MM.1S (cell line): ENCODE measurements around the gene MEGF9.
A peak's percentile ranks its signal among the peaks of the same experiment; 100 is the strongest.

ENCODE experiments used
- DNase-seq: peaks from one replicate; pipeline ENCODE4 v3.0.0-alpha.2; 2015
- H2AFZ ChIP-seq: fragments of 300-600 bp; sonication (generic); 2 replicates; pipeline ENCODE4 v1.6.0; 2016; ENCODE audit warnings: antibody characterized with exemption, low read length
- H3F3A ChIP-seq: fragments of 300-600 bp; sonication (generic); 2 replicates; pipeline ENCODE4 v1.6.1; 2016; ENCODE audit warnings: mild to moderate bottlenecking, antibody characterized with exemption, low read length, moderate library complexity, mixed read lengths; ENCODE audit not compliant: insufficient read depth
- H3K27ac ChIP-seq: fragments of 300-600 bp; sonication (generic); 2 replicates; pipeline ENCODE4 v1.5.1; 2016; ENCODE audit warnings: mild to moderate bottlenecking, low read length
- H3K27me3 ChIP-seq: fragments of 300-600 bp; sonication (generic); replicated peaks from 2 replicates; pipeline ENCODE4 v1.6.0; 2016; ENCODE audit warnings: low read length; ENCODE audit not compliant: insufficient read depth
- H3K36me3 ChIP-seq: fragments of 300-600 bp; sonication (generic); replicated peaks from 2 replicates; pipeline ENCODE4 v1.6.1; 2016; ENCODE audit warnings: mild to moderate bottlenecking, low read length, mixed read lengths; ENCODE audit not compliant: insufficient read depth
- H3K4me1 ChIP-seq: fragments of 300-600 bp; sonication (generic); 2 replicates; pipeline ENCODE4 v1.6.1; 2016; ENCODE audit warnings: low read length, mixed read lengths
- H3K4me2 ChIP-seq: fragments of 300-600 bp; sonication (generic); 2 replicates; pipeline ENCODE4 v1.6.0; 2016; ENCODE audit warnings: low read depth, low read length
- H3K4me3 ChIP-seq: fragments of 300-600 bp; sonication (generic); 2 replicates; pipeline ENCODE4 v1.5.1; 2016; ENCODE audit warnings: low read length, mixed read lengths
- H3K79me2 ChIP-seq: fragments of 300-600 bp; sonication (generic); 2 replicates; pipeline ENCODE4 v1.6.1; 2016; ENCODE audit warnings: mixed run types, low read length, mixed read lengths
- H3K9ac ChIP-seq: fragments of 300-600 bp; sonication (generic); 2 replicates; pipeline ENCODE4 v1.6.1; 2016; ENCODE audit warnings: low read length, mixed read lengths
- H3K9me2 ChIP-seq: fragments of 300-600 bp; sonication (generic); replicated peaks from 2 replicates; pipeline ENCODE4 v1.6.1; 2016; ENCODE audit warnings: mild to moderate bottlenecking, low read length, mixed read lengths; ENCODE audit not compliant: insufficient read depth
- H3K9me3 ChIP-seq: fragments of 300-600 bp; sonication (generic); replicated peaks from 2 replicates; pipeline ENCODE4 v1.6.1; 2016; ENCODE audit warnings: mild to moderate bottlenecking, low read length, mixed read lengths; ENCODE audit not compliant: insufficient read depth
- H4K20me1 ChIP-seq: fragments of 300-600 bp; sonication (generic); 2 replicates; pipeline ENCODE4 v1.6.1; 2016; ENCODE audit warnings: mild to moderate bottlenecking, low read length, moderate library complexity, mixed read lengths; ENCODE audit not compliant: insufficient read depth
- CTCF ChIP-seq: fragments of 300-600 bp; sonication (generic); IDR thresholded peaks from 2 replicates; pipeline ENCODE4 v1.5.1; 2016; ENCODE audit warnings: antibody characterized with exemption, low read length, mixed read lengths
- EZH2 ChIP-seq: fragments of 300-600 bp; sonication (generic); optimal IDR thresholded peaks from 2 replicates; pipeline ENCODE3; 2017; ENCODE audit warnings: low read depth, mild to moderate bottlenecking, antibody characterized with exemption, low read length, mixed read lengths
- EZH2phosphoT487 ChIP-seq: fragments of 300-600 bp; sonication (generic); IDR thresholded peaks from 2 replicates; pipeline ENCODE4 v1.6.1; 2018; ENCODE audit warnings: antibody characterized with exemption, low read length

Gene MEGF9

GRCh38 chr9:120610975-120611689, 103.1 kb downstream of the MEGF9 start:
- Histone ChIP-seq H3K27me3 (no peaks in the 10 kb centered on the region), H3K79me2 (no peaks in the 10 kb centered on the region)
- DNase-seq: peak; percentile 19

GRCh38 chr9:120609636-120610035, 104.6 kb downstream of the MEGF9 start:
- Histone ChIP-seq H3K27ac (no peak overlapping the region), H3K79me2 (no peaks in the 10 kb centered on the region), H3K36me3 (no peaks in the 10 kb centered on the region), H3K4me2 (no peak overlapping the region), H3F3A (no peaks in the 10 kb centered on the region), H3K4me3 (no peak overlapping the region), H3K4me1 (no peaks in the 10 kb centered on the region), H3K9ac (no peak overlapping the region), H2AFZ (no peak overlapping the region), H3K9me3 (no peaks in the 10 kb centered on the region), H3K9me2 (no peaks in the 10 kb centered on the region), H4K20me1 (no peaks in the 10 kb centered on the region), H3K27me3 (no peaks in the 10 kb centered on the region)
- DNase-seq: no peak
- TF ChIP-seq EZH2 (no peak), EZH2phosphoT487 (no peak), CTCF (no peak)

More at GRCh38 chr9:120610975-120611689, 103.1 kb downstream of the MEGF9 start:
- Histone ChIP-seq H3K36me3 (no peaks in the 10 kb centered on the region), H3K4me1 (no peaks in the 10 kb centered on the region), H2AFZ (no peak overlapping the region), H3K4me3 (no peak overlapping the region), H3K9me2 (no peaks in the 10 kb centered on the region), H4K20me1 (no peaks in the 10 kb centered on the region), H3F3A (no peaks in the 10 kb centered on the region), H3K27ac (no peak overlapping the region), H3K9me3 (no peaks in the 10 kb centered on the region), H3K9ac (no peak overlapping the region), H3K4me2 (no peak overlapping the region)
- peak; percentile 49 for TF ChIP-seq CTCF
- TF ChIP-seq EZH2phosphoT487: no peak

- Histone ChIP-seq H3K36me3 (no peaks in the 10 kb centered on the region), H4K20me1 (no peaks in the 10 kb centered on the region), H3K4me3 (no peak overlapping the region), H3K9me3 (no peaks in the 10 kb centered on the region), H3K79me2 (no peaks in the 10 kb centered on the region), H3K4me1 (no peaks in the 10 kb centered on the region), H3K27ac (no peak overlapping the region), H3K9me2 (no peaks in the 10 kb centered on the region), H3K4me2 (no peak overlapping the region), H3F3A (no peaks in the 10 kb centered on the region), H3K9ac (no peak overlapping the region), H2AFZ (no peak overlapping the region), H3K27me3 (no peaks in the 10 kb centered on the region)
- DNase-seq: no peak
- TF ChIP-seq EZH2: no peak
- TF ChIP-seq CTCF: no peak
- no peak for TF ChIP-seq EZH2phosphoT487
Observed at GRCh38 chr9:120608421-120608820, 105.8 kb downstream of the MEGF9 start.
